ENCODE results near the gene ZNF672. TPM values are rescaled to one million over a fixed set of nuclear protein-coding genes. Genes with fewer than 3 reads are reported as not detected.
A peak's percentile ranks its signal among the peaks of the same experiment; 100 is the strongest.

Gene ZNF672
- total RNA-seq, 6 donors from 2014 or later: 32.5 to 47.7 (median 45.8) TPM

GRCh38 chr1:248821641-248822040 lies 16.4 kb upstream of the ZNF672 start:
- H3K36me3 ChIP-seq: peaks cover 0 to 29% (median 12%) of the 10 kb centered on the region in 4 donors
- no peak for DNase-seq
- no peak overlapping the region for H3K4me3 ChIP-seq
- H3K27me3 ChIP-seq: no peaks in the 10 kb centered on the region
- WGBS, 2 donors: 92 to 97% methylated on average over 3 to 7 of the region's 7 CpGs
- H3K4me1 ChIP-seq: peaks cover 42 to 73% (median 60%) of the 10 kb centered on the region in 4 donors
- TF ChIP-seq EP300 (IDR thresholded peaks at IDR 0.05): no peak
- H3K27ac ChIP-seq: peak overlapping the region in 2 of 4 donors; percentile 43 to 63
- no peaks in the 10 kb centered on the region for H3K9me3 ChIP-seq
- no peak for ATAC-seq (ENCODE audit: low FRiP score in 2 of 2)

DNA sequence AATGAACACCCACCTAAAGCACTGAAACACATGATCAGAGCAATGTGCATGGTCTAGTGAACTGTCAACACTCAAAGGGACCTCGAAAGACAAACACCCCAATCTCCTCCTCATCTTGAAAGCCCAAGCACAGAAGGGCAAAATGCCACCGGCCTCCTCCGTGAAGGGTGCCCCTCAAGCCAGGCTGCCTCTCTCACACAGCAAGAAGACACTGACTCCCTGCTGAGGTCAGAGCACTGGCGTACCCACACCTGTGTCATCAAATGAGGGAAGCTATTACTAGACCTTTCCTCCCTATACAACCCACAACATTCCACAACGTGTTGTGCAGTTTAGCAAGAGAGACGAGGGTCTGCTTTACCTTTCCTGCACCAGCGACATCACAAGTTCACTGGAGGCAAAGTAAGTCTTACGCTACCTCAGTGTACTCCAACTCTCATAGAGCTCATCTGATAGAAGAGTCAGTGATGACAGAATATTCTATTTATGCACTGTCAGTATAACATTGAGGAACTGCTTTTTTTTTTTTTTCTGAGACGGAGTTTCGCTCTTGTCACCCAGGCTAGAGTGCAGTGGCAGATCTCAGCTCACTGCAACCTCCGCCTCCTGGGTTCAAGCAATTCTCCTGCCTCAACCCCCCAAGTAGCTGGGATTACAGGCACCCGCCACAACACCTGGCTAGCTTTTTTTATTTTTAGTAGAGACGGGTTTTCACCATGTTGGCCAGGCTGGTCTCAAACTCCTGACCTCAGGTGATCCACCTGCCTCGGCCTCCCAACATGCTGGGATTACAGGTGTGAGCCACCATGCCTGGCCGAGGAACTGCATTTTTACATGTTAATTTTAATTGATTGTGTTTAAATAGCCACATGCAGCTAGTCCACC lies 15.6 kb upstream of the ZNF672 start:
- no peaks in the 10 kb centered on the region for H3K27me3 ChIP-seq
- H3K4me3 ChIP-seq: peak overlapping the region in 1 of 4 donors; percentile 68
- 85% methylated on average over 15 of the region's 15 CpGs for WGBS, 2 donors
- peak overlapping the region in 3 of 4 donors; percentile 43 to 63 (median 57) for H3K27ac ChIP-seq
- no peak for ATAC-seq (ENCODE audit: low FRiP score in 2 of 2)
- peaks cover 47 to 76% (median 66%) of the 10 kb centered on the region in 4 donors for H3K4me1 ChIP-seq
- DNase-seq: peak in 1 of 2 donors; percentile 15
- no peaks in the 10 kb centered on the region for H3K9me3 ChIP-seq
- no peak for TF ChIP-seq EP300 (IDR thresholded peaks at IDR 0.05)
- no peak for TF ChIP-seq POLR2A (IDR thresholded peaks at IDR 0.05)
- TF ChIP-seq CTCF (IDR thresholded peaks at IDR 0.05): no peak
- peaks cover 0 to 23% (median 8%) of the 10 kb centered on the region in 4 donors for H3K36me3 ChIP-seq

- DNase-seq (peak in 1 of 2 donors; percentile 18), ATAC-seq (ENCODE audit: low FRiP score in 2 of 2) (no peak)
- peak overlapping the region in 2 of 4 donors; percentile 68 to 91 for H3K4me3 ChIP-seq
- H3K36me3 ChIP-seq: peaks cover 0 to 23% (median 7%) of the 10 kb centered on the region in 4 donors
- 70% methylated on average over 2 of the region's 2 CpGs; no CpG with 5 or more reads in 1 of the 2 donors for WGBS, 2 donors
- peak overlapping the region in 1 of 4 donors; percentile 63 for H3K27ac ChIP-seq
- H3K4me1 ChIP-seq: peaks cover 47 to 70% (median 63%) of the 10 kb centered on the region in 4 donors
- no peak for TF ChIP-seq CTCF (IDR thresholded peaks at IDR 0.05)
- TF ChIP-seq EP300 (IDR thresholded peaks at IDR 0.05): no peak
- TF ChIP-seq POLR2A (IDR thresholded peaks at IDR 0.05): no peak
- TF ChIP-seq POLR2AphosphoS5 (IDR thresholded peaks at IDR 0.05): no peak
- no peaks in the 10 kb centered on the region for H3K9me3 ChIP-seq
- H3K27me3 ChIP-seq: no peaks in the 10 kb centered on the region
Measured at GRCh38 chr1:248823517-248824001, 14.5 kb upstream of the ZNF672 start.

GRCh38 chr1:248824301-248824700 lies 13.7 kb upstream of the ZNF672 start:
- ATAC-seq (ENCODE audit: low FRiP score in 2 of 2) (no peak), DNase-seq (no peak)
- H3K36me3 ChIP-seq: peaks cover 0 to 19% (median 6%) of the 10 kb centered on the region in 4 donors
- H3K4me1 ChIP-seq: peaks cover 47 to 67% (median 56%) of the 10 kb centered on the region in 4 donors
- peak overlapping the region in 2 of 4 donors; percentile 94 to 97 for H3K27ac ChIP-seq
- peak overlapping the region in 3 of 4 donors; percentile 68 to 91 (median 89) for H3K4me3 ChIP-seq
- WGBS, 2 donors: 91 to 95% methylated on average over 1 of the region's 1 CpG
- H3K9me3 ChIP-seq: no peaks in the 10 kb centered on the region
- no peaks in the 10 kb centered on the region for H3K27me3 ChIP-seq
- TF ChIP-seq EP300 (IDR thresholded peaks at IDR 0.05): no peak
- TF ChIP-seq POLR2A (IDR thresholded peaks at IDR 0.05): no peak
- no peak for TF ChIP-seq CTCF (IDR thresholded peaks at IDR 0.05)
- no peak for TF ChIP-seq POLR2AphosphoS5 (IDR thresholded peaks at IDR 0.05)

DNA sequence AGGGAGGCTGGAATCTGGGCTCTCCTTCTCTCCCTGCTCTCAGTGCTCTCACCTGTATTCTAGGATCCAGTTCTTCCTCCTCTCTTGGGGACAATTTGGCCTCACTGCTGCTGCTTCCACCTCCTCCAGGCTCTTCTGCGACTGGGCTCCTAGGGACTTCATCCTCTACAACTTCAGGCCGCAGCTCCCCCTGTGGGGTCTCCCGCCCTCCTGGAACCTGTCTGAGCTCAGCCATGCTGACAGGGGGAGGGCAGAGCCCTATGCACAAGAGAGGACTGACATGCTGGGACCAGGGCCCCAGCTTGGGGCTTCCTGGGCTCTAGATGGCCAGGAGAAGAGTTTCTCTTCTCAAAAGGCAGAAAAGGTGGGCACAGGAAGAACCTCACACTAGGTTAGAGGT lies 13.3 kb upstream of the ZNF672 start:
- Histone ChIP-seq H3K9me3 (no peaks in the 10 kb centered on the region), H3K4me3 (peak overlapping the region; percentile 48 to 91 (median 78)), H3K27me3 (no peaks in the 10 kb centered on the region), H3K4me1 (peaks cover 47 to 67% (median 54%) of the 10 kb centered on the region in 4 donors), H3K27ac (peak overlapping the region in 3 of 4 donors; percentile 91 to 97 (median 94)), H3K36me3 (peaks cover 0 to 18% (median 6%) of the 10 kb centered on the region in 4 donors)
- ATAC-seq (ENCODE audit: low FRiP score in 2 of 2) (no peak), DNase-seq (peak in 1 of 2 donors; percentile 19)
- TF ChIP-seq EP300 (IDR thresholded peaks at IDR 0.05): no peak
- no peak for TF ChIP-seq POLR2AphosphoS5 (IDR thresholded peaks at IDR 0.05)
- no peak for TF ChIP-seq POLR2A (IDR thresholded peaks at IDR 0.05)
- TF ChIP-seq CTCF (IDR thresholded peaks at IDR 0.05): no peak
- 84 to 87% methylated on average over 3 of the region's 3 CpGs for WGBS, 2 donors
